HG03097 (cell line): ENCODE data around the gene TBCC.
"Not testable (repeated sequence)": the region's sequence is repeated elsewhere in the genome, so short reads cannot be mapped to it uniquely, and the experiment has no call there.

Source experiments
- ATAC-seq: cut with Tn5 transposase; IDR thresholded peaks from one replicate; pipeline ENCODE4 v1.9.1; 2021; ENCODE audit not compliant: unreplicated experiment, low FRiP score

The TBCC gene

DNA sequence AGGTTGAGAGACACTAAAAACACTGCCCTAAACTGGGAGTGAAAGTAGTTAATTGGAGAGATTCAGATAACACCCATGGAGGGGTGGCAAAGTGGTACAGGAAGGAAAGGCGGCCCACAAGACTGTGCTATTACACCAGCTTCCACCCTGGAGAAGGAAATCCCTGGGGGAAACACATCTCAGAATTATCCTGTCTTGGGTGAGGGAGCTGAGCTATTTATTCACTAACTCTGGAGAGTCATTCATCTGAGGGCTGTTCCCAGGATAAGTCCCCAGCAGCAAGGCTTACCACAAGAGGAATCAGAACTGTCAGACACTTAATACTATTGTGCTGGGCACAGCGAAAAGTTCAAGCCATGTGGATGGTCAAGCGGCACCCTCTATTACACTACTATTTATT is 9.9 kb downstream of the TBCC start:
- no peak for ATAC-seq

DNA sequence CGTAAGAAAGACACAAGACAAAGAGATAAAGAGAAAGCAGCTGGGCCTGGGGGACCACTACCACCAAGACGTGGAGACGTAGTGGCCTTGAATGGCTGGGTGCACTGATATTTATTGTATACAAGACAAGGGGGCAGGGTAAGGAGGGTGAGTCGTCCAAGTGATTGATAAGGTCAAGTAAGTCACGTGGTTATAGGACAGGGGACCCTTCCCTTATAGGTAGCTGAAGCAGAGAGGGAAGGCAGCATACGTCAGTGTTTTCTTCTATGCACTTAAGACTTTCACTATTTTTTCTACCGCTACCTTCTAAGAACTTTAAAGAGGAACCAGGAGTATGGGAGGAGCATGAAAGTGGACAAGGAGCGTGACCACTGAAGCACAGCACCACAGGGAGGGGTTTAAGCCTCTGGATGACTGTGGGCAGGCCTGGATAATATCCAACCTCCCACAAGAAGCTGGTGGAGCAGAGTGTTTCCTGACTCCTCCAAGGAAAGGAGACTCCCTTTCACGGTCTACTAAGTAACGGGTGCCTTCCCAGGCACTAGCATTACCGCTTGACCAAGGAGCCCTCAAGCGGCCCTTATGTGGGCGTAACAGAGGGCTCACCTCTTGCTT is 11.9 kb downstream of the TBCC start:
- ATAC-seq = not testable (repeated sequence)

DNA sequence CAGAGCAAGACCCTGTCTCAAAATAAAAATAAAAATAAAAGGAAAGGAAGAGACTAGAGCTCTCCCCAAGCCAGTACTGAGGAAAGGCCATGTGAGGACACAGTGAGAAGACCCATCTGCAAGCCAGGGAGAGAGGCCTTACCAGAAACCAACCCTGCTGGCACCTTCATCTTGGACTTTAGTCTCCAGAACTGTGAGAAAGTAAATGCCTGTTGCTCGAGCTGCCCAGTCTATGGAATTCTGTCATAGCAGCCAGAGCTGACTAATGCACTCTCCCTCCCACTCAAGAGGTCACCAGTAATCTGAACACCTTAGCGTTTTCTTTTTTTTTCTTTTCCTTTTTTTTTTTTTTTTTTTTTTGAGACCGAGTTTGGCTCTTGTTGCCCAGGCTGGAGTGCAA is 16.2 kb downstream of the TBCC start:
- no peak for ATAC-seq

DNA sequence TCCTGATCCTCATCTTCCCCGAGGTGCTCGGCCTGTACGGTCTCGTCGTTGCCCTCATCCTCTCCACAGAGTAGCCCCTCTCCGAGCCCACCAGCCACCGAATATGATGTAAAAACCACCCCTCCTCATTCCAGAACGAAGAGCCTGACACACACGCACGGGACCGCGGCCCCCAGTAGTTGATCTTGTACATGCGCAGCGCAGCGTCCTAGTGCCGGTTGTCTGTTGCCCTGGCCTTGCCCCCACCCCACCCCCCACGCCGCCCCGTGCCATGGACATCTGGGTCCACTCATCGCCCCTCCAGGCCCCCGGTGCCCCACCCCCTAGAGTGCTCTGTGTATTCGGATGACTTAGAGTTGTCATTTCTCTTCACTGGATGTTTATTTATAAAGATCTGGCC is 18.3 kb downstream of the TBCC start:
- no peak for ATAC-seq

DNA sequence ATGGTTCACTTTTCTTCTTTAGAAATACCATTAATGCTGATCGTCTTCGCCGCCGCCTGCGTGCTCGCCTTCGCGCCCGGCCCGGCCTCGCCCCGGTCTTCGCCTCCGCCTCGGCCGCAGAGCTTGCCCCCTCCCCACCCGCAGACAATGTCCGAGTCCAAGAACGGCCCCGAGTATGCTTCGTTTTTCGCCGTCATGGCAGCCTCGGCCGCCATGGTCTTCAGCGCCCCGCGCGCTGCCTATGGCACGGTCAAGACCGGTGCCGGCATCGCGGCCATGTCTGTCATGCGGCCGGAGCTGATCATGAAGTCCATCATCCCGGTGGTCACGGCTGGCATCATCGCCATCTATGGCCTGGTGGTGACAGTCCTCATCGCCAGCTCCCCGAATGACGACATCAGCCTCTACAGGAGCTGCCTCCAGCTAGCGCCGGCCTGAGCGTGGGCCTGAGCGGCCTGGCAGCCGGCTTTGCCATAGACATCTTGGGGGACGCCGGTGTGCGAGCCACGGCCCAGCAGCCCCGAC is 18.8 kb downstream of the TBCC start:
- ATAC-seq = no peak

DNA sequence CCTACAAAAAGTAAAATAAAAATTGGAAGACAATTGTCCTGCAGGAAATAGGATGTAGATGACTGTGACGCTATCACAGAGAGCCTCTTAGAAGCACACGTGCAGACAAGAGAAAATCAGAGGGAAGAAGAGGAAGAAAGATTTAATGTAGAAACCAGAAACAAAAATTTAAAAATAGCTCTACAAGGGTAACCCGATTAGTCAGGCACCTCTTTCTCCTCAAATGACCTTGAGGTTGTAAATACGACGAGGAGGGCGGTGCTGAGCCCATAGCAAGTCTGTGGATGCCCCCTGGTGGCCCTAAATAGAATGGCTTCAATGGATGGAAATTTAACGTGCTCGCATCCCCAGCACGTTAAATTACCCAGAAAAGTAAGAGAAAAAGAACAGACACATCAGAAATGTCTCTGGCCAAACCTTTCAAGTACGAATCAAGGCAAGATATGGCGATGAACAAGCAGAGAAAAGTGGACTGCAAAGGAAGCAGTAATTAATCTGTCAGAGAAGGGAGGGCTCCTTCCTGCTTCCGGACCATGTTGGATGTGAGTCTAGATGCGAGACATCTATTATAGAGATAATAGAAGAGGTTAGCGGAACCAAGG is 19.3 kb downstream of the TBCC start:
- ATAC-seq = peak; percentile 67

DNA sequence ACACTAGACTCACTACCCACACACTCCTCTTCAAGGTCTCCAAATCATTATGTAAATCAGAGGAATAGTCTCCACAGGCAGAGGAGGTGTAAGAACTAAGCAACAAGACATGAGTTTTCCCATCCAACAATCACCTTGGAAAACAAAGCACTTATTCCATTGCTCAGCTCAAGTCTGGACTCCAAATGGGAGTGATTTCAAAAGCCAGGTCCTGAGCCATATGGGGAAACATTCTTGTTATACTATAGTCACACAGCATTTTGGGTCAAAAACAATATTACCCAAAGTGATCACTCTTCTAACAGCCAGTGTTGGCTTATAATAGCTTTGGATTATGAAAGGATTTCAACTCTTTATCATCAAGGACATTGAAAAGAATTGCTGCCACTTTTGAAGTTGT is 19.9 kb downstream of the TBCC start:
- ATAC-seq = no peak

DNA sequence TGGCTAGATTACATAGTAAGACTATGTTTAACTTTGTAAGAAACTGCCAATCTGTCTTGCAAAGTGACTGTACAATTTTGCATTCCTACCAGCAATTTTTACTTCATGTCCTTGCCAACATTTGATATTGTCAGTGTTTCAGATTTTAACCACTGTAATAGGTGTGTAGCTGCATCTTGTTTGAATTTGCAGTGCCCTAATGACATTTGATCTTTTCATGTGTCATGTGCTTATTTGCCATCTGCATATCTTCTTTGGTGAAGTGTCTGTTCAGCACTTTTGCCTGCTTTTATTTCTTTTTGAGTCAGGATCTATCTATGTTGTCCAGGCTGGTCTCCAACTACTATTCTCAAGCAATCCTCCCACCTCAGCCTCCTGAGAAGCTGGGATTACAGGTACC is 21.1 kb downstream of the TBCC start:
- no peak for ATAC-seq

DNA sequence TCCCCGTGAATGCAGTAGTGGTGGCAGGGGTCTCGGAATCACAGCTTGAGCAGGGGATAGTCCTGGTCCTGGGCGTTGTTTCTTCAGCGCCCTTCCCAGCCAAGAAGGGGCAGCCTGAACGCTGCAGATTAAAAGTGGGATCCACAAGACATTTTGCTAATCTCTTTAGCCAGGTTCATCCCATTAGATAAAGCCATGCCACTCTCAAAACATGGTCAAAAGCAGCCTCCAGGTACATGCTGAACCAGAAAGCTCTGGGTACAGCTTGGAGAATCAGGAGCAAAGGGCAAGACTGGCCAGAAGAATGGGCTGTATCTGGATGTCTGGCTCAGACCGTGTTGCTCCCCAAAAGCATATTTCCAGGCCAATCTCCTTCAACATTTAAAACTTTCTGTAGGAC is 23.4 kb downstream of the TBCC start, which contains the start of gene PRPH2:
Gene PRPH2, minus strand, starts transcription at position 101 of the 400 bp plus-strand sequence. CDS start 263 bp downstream, outside the sequence.
- no peak for ATAC-seq

DNA sequence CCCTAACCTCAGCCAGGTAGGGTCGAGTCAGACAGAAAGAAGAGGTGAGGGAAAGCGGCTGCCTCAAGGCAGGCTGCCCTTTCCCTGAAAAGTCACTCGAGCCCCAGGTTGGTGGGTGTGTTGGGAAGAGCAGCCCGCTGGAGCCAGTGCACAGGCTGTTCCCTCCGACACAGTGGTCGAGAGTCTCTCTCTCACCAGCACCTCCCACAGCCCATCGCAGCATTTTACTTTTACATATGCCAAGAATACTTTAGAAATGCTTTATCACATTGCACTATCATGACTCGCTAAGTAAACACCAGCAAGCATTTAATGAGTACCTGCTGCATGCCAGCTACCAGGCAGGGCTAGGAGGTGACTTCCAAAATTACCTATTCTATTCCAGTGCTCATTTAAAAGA is 25.2 kb downstream of the TBCC start:
- ATAC-seq = no peak

DNA sequence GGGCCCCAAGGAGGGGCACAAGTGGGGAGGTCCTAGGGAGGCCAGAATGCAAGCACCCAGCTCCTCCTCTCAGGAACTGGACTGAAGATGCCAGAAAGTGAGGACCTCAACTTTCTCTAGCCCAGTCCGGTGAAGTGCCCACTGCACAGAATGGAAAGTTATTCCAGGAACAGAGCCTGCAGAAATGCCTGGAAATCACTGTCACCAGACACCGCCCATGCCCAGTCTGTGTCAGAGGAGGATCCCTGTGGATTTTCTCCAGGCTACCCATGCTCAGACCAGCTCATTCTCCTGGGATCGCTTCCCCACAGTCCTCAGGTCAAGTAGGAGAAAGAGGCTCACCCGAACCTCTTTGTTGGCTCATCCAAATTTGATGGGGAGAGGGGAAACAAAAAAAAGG is 30.0 kb downstream of the TBCC start:
- no peak for ATAC-seq

DNA sequence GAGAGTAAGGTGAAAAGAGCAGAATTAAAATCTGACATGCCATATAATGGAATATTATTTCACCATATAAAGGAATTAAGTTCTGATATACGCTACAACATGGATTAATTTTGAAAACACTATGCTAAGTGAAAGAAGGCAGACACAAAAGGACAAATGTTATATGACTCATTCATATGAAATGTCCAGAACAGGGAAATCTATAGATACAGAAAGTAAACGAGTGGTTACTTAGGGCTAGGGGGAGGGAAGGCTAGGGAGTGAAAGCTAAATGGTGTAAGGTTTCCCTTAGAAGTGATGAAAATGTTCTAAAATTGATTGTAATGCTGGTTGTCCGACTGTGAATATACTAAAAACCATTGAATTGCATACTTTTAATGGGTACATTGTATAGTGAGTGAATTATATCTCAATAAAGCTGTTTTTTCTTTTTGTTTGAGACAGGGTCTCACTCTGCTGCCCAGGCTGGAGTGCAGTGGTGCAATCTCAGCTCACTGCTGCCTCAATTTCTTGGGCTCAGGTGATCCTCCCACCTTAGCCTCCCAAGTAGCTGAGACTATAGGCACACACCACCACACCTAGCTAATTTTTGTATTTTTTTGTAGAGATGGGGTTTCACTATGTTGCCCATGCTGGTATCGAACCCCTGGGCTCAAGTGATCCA is 31.7 kb downstream of the TBCC start:
- no peak for ATAC-seq

DNA sequence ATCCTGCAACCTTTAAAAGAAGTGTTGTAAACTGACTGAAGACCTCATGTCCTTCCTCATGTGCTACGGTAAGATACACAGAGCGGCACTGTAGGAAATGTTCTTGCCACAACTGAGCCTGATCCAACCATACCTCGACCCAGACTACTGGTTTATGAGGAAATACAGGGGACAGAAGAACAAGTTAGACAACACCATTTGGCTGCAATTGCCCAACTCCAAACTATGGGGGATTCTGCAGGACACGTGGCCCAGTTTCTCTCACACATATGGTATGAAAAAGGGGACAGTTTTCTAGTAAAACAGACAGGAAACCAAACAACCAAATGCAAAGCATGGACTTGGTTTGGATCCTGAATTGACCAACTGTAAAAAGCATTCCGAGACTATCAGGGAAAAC is 34.0 kb downstream of the TBCC start:
- ATAC-seq = no peak

DNA sequence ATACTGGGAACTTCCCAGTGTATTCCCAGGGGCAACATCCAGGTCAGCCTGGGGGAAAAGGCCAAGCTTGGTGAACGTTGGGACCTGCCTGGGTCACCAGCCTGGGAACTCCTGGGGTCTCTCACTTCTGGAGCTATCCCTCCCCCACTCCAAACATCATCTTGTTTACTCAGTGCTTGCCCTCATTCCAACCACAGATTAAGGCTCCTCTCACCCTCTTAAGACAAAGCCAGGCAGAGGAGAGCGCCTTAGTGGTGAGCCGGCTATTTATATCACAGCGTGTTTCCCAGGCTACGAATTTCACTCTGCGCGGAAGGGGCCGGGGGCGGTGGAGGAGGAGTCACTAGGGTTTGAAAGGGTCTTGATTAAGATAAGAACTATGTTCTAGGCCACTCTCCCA is 35.6 kb downstream of the TBCC start:
- no peak for ATAC-seq

DNA sequence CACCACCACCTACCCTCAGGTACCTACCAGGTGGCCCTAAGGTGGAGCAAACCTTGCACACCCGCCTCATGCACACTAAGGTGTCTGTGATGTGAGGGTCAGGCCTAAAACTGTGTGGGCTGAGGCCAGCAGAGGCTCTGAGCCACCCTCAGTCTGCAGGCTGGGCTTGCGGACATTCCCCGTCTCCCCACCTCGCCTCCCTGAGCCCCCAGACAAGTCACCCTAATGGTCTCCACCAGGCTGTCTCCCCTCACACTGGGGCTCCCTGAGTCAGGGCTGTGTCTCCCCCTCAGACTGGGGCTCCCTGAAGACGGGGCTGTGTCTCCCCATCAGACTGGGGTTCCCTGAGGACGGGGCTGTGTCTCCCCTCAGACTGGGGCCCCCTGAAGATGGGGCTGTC is 36.0 kb downstream of the TBCC start:
- no peak for ATAC-seq

DNA sequence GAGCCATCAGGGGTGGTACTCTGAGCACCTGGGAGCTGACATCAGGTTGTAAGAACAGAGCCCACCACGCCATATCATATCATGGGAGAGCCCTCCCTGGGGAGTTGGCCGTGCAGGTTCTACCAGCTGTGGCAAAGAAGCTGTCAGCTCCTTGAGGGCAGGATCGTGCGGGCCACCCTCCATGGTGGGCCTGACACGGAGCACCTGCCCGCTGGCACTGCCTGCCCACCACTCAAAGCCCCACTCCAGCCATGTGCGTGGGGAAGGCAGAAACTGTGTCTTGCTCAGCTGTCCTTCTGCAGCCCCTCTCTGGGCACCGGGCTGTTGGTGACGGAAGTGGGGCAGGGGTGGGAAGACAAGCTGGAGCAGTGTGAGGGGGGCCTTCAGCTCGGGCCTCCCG is 37.8 kb downstream of the TBCC start:
- ATAC-seq = no peak

DNA sequence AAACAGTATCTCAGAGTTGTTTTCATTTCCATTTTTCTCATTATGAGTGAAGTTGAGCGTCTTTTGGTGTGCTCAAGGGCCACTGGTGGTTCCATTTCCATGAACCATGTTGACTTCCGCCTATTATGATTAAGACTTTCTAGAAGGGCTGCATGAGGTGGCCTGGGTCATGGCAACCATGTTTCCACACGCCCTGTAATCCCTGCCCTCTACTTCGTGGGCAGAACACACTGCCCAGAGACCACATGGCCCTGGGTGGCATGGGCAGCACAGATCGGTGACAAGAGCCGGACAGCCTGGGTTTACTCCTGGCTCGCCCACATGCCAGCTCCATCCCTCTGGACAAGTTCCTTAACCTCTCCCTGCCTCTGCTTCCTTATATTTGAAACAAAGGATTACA is 38.3 kb downstream of the TBCC start:
- ATAC-seq = no peak

DNA sequence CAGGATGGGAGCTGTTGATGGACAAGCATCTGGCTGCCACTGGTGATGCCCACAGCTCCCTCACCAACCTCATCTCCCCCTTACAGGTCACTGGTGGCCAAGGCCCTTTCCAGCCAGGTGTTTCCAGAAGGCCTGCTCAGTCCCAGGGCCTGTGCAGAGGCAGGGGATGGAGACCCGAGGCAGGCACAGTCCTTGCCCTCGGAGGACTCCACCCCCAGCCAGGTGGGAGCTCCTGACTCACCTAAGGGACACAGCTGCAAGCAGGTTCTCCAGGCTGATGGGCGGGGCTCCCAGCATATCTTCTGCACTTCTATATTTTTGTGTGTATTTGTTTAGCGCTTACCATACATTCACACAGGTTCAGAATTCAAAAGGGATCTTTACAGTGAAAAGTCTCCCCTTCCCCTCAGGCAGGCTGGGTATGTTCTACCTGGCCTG is 40.9 kb downstream of the TBCC start:
- no peak for ATAC-seq

DNA sequence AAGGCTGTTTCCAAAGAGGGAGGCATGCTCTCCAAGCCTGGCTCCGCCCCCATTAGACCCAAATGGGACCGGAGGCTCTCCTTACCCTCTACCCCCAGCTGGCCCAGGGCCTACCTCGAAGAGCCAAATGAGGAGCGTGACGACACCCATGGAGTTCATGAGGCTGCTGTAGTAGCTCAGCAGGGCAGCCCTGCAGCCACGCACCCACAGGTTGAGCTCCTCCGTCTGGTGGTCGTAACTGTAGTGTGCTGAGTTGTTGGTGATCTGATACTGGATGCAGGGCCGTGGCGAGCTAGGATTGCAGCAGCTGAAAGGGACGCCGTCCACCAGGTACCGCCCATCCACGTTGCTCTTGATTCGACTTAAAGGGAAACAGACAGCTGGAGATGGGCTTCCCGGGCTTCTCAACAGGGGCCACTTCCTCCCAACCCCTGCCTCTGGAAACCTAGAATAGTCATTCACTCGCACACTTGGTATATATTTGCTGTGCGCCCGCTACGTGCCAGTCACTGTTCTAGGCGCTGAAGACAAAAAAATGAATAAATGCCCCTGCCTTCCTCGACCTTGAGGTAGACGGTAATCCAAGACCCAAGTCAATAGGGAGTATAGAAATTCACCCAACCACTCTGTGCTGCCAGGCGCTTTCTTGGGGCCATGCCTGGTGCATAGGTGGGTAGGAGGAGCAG is 41.5 kb downstream of the TBCC start:
- no peak for ATAC-seq

DNA sequence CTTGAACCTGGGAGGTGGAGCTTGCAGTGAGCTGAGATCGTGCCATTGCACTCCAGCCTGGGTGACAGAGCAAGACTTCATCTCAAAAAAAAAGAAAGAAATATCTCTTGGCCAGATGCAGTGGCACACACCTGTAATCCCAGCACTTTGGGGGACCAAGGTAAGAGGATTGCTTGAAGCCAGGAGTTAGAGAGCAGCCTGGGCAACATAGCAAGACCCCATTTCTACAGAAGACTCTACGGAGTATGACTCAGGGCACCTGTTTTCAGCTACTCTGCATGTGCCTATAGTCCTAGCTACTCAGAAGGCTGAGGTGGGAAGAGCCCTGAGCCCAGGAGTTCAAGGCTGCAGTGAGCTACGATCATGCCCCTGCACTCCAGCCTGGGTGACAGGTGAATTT is 43.1 kb downstream of the TBCC start:
- not testable (repeated sequence) for ATAC-seq

DNA sequence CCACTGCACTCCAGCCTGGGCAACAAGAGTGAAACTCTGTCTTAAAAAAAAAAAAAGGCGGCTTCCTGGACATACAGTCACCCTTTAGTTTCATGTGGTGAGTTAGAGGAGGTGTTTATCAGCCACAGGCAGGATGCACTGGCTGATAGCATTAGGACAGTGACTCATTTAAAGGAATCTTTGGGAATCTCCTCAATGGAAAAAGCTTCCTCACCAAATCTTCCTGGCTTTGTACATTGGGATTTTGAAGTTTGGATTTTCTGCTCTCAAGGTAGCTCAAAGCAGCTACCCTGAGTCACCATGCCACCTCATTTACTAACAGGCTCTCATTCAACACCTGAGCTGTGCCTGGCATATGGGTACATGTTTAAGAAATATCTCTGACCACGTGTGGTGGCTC is 43.7 kb downstream of the TBCC start:
- no peak for ATAC-seq
